Endothelial cell of hepatic sinusoid (primary cell): ENCODE results near the gene IGSF8.
"Not testable (repeated sequence)": the region's sequence is repeated elsewhere in the genome, so short reads cannot be mapped to it uniquely, and the experiment has no call there.

Experiments used
- in situ Hi-C: cut with HindIII; loops from 2 replicates; pipeline ENCODE4 v1.10.0; 2017; ENCODE audit warnings: low sequenced_read_pairs

Gene IGSF8

DNA sequence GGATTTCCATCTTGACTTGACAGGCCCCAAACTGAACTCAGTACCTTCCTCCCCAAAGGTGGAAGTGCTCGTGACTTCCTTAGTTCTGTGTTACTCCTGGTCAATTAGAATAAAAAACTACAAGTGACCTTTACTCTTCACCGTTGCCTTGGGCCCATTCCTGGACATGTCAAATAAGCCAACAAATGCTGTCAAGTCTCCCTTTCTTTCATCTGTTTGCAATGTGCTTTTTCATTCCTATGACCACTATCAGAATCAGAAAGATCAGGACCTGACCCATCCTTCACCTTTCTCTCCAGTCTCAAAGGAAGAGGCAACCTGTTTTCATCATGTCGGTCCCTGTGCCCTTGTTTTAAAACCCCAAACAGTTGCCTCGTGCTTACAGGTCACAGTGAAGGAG lies 23.6 kb downstream of the IGSF8 start:
- in situ Hi-C loops = loop anchor here (5.0 kb wide), 1 partner anchor 108 kb away; no protein-coding TSS in a partner anchor

DNA sequence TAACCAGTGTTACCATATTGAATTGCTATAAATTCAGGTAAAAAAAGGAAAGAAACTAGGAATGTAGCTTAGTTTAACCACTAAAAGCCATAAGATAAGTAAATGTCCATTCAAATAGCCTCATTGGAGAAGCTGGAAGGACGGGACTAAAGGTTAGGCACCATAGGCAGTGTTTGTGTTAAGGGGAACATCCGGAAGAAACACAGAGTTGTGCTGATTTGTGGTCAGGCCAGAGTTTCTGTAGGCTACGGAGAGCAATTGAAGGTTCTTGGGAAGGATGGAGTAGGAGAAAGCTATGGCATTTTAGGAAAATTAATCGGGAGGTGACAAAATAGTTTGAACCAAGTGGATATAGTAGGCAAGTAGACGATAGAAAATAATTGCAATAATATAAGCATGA lies 27.1 kb downstream of the IGSF8 start:
- in situ Hi-C loops = loop anchor here (5.0 kb wide), 1 partner anchor 104 kb away; no protein-coding TSS in a partner anchor

DNA sequence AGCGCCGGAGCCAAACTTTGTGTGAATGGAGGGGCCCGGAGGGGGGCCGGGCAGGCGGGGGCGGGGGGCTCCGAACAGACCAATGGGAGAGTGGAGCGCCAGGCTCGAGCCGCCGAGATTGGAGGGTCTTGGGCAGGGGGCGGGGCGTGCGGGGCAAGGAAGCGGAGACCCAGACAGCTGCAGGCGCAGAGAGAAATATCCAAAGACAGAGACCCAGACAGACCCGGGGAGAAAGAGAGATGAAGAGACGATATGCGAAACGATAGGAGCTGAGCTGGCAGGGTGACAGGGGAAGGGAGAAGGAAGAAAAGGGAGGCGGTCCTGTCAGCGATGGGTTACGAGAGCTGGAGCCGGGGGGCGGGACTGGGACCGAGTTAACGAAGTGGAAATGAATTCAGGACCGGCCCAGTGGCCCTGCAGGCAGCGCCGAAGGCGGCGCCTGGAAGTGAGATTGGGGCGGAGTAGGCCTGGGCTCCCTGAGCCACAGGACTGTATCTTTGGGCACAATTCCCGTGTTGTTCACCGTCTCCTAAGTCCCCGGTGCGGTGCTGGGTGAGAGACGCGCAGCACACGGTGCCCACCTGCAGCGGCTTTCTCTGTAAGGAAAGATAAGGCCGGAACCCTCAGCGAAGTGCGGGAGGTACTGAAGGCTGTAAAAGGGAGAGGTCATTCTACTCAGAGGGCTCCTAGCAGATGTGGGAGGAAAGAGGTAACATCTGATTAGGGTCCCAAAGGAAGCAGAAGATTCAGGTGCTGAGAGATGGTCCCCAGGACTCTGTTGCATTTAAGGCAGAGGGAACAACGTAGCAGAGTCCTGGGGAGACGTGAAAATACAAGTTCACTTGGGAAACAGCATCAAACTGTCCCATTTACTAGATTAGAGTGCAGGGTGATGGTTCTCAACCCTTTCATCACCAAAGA lies 27.9 kb downstream of the IGSF8 start:
- in situ Hi-C loops = loop anchor here (5.0 kb wide), 1 partner anchor 103 kb away; no protein-coding TSS in a partner anchor

DNA sequence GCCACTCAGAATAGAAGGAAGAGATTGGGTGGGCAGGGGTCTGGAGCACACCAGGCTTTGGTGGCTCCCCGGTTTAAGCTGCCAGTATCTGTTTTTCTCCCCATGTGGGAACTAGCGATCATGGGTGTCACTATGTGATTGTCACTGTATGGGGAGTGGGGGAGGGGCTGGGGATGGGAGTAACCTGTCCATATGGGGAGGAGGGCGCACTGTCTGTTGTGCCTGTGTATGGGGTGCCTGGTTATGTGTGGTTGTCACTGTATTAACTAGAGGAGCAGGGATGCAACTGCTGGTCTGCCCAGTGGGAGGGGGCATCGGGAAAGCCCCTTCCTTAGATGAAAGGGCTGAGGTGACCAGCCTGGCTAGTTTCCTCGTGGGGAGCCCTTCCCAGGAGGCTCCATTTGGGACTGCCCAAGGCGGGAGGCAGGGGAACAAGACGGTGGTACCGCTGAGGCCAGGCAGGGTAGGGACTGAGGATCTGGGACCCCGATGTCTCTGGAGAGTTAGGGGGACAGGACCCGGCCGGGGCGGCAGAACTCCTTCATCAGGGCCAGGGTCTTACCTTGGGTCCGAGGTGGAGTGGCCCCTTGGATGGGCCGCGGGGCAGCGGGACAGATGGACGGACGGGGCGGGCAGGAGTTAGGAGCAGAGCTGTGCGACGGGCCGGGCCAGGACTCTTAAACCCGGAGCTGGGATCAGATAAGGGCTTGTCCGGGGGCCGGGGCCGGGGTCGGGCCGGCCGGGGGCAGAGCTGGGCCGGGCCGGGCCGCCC lies 28.8 kb downstream of the IGSF8 start, which contains the start of gene KCNJ10:
TSS of gene KCNJ10 (minus strand) at position 701 of the 772 bp plus-strand sequence. CDS start 27,628 bp downstream, outside the sequence.
- in situ Hi-C loops = loop anchor here (5.0 kb wide), 2 partner anchors 58 to 102 kb away; no protein-coding TSS in a partner anchor

DNA sequence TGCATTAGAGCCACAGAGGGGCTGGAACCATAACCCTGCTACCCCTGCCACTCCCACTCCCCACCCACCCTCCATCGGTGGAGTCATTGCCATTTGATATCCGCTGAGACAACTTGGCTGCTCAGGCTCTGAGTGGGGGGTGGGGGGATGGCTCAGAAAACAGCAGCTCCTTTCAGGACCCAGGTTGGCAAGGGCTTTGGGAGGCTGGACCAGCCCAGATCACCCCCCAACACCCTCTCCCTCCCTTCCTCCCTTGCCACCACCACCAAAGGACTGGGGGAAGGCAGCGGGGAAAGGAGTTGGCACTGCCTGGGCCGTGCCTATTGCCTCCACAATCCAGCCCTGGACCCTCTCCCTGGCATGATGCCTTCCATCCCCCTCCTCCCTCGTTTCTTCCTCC lies 30.2 kb downstream of the IGSF8 start:
- in situ Hi-C loops = loop anchor here (5.0 kb wide), 1 partner anchor 59 kb away; no protein-coding TSS in a partner anchor

DNA sequence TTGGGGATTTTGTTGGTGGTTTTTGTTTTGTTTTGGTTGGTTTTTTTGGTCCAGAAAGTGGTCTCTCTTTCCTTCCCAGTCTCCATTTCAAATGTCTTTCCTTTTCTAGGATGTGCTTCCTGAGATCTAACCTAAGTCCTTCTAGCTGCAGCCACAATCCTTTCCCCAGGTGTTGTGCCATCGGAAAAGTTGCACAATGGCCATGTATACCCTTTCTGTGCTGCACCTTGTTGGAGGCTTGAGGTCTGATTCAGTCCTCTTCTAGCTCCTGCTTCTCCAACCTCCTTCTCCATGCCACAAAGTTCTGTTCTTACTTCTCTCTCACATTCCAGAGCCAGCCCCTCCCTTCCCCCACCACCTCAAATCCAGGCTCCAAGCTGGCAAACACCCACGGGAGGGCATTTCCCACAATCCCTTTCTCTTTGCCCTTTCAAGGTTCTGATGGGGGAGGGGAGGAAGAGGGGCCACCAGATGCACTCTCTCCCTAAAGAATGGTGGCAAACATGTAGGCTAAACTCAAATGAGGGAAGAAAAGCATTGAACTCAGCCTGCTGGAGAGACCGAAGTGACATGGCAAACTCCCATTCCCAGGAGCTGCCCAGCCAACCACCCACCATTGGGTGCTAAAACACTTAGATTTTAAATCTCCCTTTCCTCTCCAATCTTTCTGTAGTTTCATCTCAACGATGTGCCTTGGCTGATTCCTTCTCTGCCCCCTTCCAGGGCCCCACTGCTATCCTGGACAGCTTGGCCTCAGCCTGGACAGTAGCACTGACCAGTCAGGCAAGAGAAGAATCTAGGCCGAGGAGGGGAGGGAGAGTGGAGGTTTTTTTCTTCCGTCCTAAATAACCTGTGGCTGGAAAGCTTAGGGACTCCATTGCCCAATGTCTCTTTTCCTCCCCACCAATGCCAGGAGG lies 31.3 kb downstream of the IGSF8 start:
- in situ Hi-C loops = loop anchor here (5.0 kb wide), 1 partner anchor 60 kb away; no protein-coding TSS in a partner anchor

DNA sequence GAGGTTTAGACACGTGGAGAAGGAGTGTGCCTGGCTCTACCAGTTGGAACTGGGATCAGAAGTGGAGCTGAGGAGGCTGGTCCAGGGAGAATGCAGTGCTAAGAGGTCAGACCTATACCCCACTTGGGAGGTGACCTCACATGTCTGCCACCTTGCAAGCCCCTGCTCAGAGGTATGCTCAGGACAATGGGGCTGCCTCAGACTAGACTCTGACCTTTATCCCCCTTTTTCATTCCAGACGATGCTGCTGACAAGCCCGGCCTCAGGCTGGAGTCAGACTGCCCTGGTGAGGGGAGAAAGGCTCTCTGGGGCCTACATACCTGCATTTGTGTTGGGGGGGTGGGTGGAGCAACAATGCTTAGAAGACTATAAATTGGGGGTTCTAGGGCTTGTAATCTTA lies 33.7 kb downstream of the IGSF8 start:
- in situ Hi-C loops = loop anchor here (5.0 kb wide), 1 partner anchor 63 kb away; no protein-coding TSS in a partner anchor

DNA sequence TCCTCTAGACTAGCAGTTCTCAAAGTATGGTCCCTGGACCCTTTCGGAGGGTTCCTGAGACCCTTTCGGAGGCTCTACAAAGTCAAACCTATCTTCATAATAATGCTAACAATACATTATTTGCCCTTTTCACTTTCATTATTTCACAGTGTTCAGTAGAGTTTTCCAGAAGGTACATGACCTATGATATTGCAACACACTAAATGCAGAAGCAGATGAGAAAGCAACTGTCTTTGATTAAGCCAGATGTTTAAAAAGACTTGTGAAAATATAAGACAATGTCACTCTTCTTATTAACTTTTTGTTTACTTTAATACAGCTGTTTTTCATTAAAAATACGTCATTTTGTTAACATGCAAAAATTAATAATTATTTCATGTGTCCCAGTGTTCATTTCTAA lies 34.3 kb downstream of the IGSF8 start:
- in situ Hi-C loops = no loop called here

DNA sequence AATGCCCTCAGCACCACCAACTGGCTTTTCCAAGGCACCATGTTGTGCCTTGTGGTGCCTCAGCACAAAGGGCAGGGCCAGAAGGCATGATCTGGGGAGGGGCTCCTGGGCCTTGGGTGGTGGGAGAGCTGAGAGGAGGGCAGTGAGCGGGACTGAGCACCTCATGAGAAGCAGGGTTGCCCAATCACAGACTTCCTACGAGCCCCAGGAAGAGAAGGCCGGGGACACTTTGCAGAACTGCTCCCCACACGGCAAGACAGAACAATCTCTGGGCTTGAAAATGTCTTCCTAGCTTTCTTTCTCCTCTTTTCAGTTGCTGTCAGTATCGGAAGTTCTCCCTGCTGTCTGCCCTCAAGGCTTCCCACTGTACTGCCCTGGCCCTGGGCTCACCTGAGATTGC lies 35.2 kb downstream of the IGSF8 start:
- in situ Hi-C loops = no loop called here

DNA sequence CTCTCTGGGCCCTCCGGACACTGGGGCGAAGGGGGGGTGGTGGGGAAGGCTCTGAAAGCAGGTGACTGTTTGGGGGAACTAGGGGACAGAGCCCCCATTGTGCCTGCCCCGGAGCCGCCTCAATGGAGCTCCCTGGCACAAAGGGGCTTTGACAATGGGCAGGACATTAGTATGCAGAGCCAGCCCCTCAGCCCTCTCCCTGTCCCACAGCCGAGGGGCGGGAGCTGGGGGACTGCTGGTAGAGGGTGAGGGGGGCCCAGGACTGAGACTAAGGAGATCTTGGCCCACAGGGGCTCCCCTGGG lies 36.2 kb downstream of the IGSF8 start:
- in situ Hi-C loops = no loop called here

DNA sequence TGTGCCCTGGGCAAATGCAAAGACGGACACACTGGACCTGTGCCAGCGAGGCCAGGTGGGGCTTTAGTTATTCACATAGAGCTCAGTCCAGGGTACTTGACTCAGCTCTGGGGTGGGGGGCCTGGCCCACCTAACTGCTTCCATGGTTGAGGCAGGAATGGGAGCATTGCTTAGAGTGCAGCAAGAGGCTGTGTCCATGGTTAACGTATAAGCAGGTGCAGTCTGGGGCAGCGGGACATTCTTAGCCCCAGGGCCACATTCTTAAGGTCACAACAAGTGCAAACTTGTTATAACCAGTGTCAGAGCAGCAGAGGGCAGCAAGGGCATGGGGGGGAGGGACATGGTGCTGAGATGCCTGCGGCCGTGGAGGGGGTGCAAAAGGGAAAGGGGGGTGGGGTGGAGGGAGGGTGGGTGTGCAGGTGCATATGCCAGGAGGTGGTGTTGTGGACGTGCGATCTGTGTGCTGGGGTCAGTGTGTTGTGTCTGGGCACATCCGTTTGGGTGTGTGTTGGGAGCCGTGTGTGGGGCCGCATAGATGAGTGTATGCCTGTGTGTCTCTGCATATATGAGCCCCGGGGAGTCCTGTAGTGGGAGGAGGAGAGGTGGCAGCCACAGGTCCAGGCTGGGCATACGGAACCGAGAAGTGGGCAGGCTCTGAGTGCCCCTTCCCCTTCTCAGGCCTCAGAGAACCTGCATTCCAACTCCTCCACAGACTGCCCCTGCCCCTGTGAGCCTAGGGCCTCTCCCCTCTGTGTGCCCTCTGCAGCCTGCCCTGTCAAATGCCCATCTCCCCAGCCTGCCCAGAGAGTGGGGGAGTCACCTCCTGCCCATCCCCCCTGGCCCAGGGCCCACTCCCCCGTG lies 36.8 kb downstream of the IGSF8 start:
- in situ Hi-C loops = no loop called here

DNA sequence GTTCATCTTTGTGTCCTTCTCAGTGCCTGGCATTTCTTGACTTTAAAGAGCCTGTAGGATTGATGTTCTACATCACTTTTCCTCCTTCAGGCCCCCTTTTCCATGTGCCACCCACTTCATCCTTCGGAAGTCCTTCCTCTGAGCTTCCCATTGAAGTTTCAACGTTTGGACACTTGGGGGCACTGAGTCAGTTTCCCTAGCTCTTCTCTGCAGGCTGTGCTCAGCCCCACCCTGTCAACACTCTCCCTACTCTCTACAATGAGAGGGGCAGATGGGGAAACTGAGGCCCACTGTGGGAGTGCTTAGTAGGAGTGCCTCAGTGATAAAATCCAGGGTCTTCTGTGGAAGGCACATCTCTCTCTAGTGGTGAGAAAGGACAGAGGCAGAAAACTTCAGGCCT lies 40.3 kb downstream of the IGSF8 start:
- in situ Hi-C loops = no loop called here

DNA sequence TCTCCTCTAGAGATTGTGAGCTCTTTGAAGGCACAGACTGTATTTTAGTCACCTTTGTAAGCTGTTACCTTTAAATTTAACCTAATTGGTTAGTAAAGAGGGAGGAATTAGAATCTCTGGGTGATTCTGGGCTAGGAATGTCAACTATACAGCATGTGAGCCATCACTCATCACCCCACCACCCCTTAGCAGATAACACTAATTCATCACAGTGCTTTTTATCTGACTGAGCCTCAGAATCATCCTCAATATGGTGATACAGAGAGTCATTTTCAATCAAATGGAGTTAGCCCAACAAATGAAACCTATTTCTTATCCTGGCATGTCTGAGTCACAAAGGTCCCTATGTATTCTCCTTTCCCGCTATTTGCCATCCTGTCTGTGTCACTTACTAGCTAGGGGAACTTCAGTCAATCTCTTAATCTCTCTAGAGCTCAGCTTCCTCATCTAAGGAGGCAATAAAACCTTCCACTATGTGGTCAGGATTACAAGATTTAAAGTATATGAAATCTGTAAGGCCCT lies 41.7 kb downstream of the IGSF8 start:
- in situ Hi-C loops = no loop called here

DNA sequence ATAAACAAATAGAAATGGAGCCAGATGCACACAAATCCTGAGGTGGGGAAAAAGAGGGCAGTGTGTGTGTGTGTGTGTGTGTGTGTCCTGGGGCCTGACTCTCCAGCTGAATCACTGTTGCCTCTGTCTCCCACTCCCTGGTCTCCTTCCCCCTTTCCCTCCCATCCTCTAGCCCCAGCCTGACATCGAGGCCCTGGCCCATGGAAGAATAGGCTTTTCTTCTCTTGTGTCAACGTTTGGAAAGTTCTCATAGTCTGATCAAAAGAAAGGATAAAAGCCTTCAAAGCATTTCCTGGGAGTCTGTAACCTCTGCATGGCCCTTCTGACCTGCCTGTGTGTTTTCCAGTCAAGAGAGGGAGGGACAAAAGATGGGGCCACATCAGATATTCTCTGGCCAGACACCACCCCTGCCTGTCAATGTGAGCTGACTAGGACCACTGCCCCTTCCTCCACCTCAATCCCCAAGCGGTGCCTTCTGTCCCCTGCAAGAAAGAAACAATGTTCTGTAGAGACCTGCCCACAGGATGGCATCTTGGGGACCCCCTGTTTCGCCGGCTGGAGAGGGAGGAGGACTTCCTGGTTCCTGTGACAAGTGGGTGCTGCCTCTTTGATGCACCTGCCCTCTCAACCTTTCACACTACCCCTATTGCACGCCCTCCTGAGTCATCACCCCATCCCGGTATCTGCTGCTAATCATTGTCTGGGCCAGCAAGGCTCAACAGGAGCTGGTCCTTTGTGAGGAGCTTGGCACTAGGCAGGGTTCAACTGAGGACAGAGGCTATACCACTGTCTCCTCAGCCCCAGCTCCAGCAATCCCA lies 44.7 kb downstream of the IGSF8 start:
- in situ Hi-C loops = no loop called here

DNA sequence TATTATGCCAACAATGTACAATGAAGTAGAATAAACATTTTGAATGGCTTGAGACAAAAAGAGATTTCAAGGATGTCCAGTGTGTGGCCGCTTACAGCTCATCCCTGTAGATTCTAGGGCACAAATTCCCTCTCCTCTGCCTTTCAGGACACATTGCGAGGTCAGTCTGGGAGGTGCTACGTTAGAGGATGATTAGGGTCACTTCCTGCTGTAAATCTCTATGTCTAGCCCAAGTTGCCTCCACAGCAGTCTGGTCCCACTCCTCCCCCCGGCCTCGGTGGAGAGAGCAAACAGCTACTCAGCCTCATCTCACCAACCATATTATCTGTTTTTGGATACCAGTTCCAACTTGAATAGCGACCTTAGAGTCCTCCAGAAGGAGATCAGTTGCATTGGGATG lies 45.5 kb downstream of the IGSF8 start:
- in situ Hi-C loops = no loop called here

DNA sequence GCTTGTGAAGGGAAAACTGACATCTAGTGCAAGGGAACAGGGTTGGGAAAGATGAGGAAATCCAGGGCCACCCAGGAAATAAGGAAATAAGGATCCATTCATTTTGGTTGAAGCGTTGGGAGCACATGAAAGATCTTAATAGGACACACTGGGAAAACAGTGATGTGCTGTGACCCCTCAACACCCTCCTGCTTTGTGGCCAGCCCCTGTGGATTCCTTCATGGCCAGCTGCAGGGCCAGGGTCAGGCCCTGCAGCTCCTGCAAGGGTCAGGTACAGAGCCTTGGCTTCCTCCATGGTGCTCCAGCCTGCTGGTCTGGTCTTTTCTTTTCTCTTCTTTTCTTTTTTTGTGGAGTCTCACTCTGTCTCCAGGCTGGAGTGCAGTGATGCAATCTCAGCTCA lies 47.8 kb downstream of the IGSF8 start:
- in situ Hi-C loops = no loop called here

DNA sequence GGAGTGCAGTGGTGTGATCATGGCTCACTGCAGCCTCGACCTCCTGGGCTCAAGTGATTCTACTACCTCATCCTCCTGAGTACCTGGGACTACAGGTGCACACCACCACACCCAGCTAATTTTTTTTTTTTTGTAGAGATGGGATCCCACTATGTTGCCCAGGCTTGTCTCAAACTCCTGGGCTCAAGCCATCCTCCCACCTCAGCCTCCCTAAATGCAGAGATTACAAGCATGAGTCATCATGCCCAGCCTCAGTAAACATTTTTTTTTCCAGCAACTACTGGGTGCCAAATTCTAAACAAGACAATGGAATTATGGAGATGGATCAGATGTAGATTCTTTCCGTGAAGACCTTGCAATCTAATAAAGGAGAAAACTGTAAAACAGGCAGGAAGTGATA lies 48.2 kb downstream of the IGSF8 start:
- in situ Hi-C loops = not testable (repeated sequence)

DNA sequence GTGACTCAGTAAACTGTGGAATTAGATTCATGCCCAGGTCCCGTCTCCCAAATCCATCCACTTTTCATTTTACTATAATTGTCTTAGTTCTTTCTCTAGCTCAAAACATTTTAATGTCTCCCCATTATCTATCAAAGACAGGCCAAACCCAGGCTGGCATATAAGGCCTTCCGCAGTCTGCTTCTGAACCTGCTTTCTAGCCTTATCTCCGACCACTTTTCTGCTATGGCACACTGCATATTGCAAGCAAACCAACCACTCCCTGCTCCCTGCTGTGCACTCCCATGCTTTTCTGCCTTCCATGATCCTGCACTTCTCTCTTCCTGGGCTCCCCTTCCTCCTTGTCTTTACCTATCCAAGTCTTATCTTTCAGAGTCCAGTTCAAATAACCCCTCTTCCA lies 49.3 kb downstream of the IGSF8 start:
- in situ Hi-C loops = no loop called here

DNA sequence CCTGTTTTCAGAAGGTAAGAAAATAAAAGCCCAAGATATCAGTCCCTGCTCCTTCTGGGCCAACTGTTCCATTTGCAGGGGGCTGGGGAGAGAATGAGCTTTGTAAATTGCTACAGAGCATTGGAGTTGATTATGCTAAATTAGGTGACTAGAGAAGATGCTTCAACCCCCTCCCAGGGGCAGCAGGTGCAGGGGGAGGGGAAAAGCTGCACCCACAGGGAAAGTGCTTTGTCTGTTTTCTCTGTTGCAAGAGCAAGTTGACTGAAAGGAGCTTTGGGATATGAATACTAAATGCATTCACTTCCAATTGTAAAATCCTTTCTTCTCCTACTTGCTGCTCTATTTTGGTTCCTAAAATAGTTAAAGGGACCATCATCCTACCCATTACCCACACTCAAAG lies 50.1 kb downstream of the IGSF8 start:
- in situ Hi-C loops = no loop called here
